Stimulated activated CD4-positive, alpha-beta T cell treated with anti-CD3 and anti-CD28 coated beads, Interleukin-1b, Interleukin-23, amount 100 ng/mL, for 1 hour (primary cell): Measurements from ENCODE around the gene BPIFB6.

ENCODE experiments used
- DNase-seq, 2 donors: peaks; one replicate each; pipeline ENCODE4 v3.0.0-alpha.2; 2020; ENCODE audit warnings: low read depth in 2 of 2

The BPIFB6 gene

GRCh38 chr20:33062105-33062824 lies 30.8 kb downstream of the BPIFB6 start:
- no peak for DNase-seq

GRCh38 chr20:33062825-33063149 lies 31.3 kb downstream of the BPIFB6 start:
- DNase-seq, result no peak

DNA sequence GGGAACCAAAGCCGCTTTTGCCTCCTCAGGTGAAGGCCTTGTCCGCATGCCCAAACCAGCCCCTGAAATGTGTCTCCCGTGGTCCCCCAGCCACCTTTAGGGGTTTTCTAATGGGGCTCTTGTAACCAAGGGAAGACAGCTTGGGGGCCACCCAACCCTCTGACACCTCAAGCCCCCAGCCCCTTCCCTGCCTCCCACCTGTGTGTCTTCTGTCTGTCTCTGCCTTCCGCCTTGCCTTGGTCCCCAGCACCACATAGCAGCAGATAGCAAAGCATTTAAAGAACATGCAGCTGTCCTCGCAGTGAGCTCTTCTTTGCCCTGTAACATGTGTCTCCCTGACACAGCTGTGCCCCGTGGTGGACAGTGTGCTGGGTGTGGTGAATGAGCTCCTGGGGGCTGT lies 31.8 kb downstream of the BPIFB6 start:
- no peak for DNase-seq

GRCh38 chr20:33064572-33065287 lies 33.3 kb downstream of the BPIFB6 start:
- DNase-seq, result no peak

DNA sequence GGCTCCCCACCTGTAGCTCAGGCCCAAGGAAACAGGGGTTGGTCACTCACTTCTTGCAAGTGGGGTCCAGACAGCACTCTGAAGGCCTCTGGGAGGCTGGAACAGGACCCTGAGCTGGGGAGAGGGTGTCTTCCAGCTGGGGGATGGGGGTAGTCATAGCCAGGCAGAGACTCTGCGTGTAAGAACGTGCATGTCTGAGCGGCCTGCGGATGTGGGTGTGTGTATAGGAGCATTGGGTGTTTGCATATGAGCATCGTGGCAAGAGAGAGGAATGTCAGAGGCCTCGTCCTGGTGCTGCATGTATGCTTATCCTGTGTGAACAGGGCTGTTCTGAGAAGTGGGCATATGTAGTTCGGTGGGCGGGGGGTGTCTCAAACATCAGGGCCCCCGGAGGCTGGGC lies 34.3 kb downstream of the BPIFB6 start:
- DNase-seq, result no peak

DNA sequence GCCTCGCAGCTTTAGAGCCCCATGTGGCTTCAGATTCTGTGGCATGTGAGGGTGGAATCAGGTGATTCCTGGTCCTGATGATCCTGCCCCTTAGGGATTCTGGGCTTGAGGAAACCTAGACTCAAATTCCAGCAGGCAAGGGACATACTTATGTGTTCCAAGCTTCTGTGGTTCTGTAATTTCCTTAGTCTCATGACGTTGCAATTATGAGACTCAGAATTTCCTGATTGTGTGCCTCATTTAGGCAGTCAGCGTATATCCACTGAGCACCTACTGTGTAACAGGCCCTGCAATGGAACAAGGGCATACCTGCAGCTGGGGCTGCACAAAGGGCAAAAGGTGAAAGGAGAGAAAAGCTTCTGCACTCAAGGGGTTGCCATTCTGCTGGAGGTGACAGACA lies 36.4 kb downstream of the BPIFB6 start:
- no peak for DNase-seq

DNA sequence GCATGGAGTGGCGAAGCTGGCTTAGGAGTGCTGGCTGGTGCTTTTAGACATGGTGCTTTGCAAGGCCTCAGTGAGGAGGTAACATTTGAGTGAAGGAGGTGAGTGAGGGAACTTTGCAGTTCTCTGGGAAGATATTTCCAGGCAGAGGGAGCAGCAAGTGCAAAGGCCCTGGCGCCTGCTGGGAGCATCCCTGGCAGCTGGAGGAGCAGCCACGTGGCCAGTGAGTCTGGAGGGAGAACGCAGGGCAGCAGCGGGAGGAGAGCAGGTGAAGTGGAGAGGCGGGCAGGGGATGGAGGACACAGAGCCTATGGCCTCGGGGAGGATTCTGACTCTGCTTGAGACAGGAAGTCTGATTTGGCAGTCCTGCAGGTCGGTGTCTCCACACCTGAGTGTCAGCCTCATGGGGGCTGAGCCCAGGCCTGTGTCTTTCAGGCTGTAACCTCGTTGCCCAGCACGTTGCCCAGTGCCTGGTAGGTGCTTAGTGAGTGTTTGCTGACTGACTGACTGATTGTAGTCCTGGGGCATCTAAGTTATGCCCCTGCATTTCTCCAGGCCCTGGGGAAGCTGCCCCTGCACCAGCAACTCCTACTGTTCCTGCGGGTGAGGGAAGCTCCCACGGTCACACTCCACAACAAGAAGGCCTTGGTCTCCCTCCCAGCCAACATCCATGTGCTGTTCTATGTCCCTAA lies 36.9 kb downstream of the BPIFB6 start:
- DNase-seq, result no peak

GRCh38 chr20:33069673-33070072 lies 38.2 kb downstream of the BPIFB6 start:
- no peak for DNase-seq

GRCh38 chr20:33070111-33071053 lies 38.9 kb downstream of the BPIFB6 start:
- DNase-seq, result no peak

- no peak for DNase-seq
Observed at GRCh38 chr20:33071198-33071597, 39.8 kb downstream of the BPIFB6 start.

DNA sequence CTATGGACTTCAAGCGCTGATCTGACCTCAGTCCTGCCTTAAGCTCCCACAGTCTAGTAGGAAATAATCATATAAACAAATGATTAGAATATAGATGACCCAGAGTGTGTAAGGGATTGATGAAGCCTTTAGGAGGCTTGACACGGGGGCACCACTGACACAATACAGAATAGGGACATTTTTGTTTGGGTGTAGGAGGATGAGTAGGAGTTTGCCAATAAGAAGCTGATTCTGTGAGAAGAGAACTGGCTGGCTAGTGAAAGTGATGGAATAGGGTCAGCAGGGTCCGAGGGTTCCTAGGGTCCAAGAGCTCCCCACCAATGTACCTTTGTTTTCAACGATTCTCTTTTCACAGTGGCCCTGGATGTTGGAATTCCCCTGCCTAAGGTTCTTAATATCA lies 40.9 kb downstream of the BPIFB6 start:
- no peak for DNase-seq

- no peak for DNase-seq
Observed at GRCh38 chr20:33072813-33073212, 41.4 kb downstream of the BPIFB6 start.

- no peak for DNase-seq
Observed at GRCh38 chr20:33074675-33075074, 43.2 kb downstream of the BPIFB6 start.

DNA sequence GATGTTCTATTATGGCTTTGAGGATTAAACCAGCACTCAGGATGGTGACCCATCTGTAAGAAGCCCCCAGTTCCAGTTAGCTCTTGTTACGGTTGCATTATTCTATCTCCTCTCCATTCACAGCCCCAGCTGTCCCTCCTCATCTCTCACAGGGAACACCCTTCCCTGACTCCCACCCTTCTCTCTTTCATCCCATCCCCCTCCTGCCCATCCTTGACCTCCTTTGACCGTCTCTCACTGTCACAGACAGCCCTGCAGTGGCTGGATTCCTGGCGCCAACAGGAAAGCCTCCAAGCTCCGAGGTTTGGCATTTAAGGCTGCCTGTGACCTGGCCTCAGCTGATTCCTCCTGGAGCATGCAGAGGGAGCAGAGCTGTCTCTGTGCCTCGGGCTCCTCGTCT lies 43.8 kb downstream of the BPIFB6 start:
- no peak for DNase-seq

GRCh38 chr20:33076662-33077372 lies 45.4 kb downstream of the BPIFB6 start:
- no peak for DNase-seq

DNA sequence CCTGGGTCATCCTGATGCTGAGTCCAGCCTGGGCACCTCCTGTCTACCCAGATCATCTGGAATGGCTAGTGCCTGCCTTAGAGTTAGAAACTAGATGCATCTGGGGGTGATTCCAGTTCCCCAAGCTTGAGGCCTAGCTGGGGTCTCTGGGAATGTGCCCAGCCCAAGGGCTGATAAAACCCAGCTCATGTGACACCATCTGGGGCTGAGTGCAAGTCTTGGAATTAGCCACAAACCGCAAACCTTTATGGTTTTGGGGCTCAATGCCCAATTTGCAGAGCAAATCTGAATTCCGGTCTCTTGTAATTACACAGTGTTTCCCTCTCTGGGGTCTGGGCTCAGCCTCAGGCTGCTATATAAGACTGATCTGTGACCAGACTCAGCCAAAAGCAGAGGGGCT lies 47.8 kb downstream of the BPIFB6 start, which contains the start of gene BPIFB4:
BPIFB4 (plus strand) TSS at position 385 of the 400 bp plus-strand sequence. CDS start 1,884 bp downstream, outside the sequence.
- no peak for DNase-seq

DNA sequence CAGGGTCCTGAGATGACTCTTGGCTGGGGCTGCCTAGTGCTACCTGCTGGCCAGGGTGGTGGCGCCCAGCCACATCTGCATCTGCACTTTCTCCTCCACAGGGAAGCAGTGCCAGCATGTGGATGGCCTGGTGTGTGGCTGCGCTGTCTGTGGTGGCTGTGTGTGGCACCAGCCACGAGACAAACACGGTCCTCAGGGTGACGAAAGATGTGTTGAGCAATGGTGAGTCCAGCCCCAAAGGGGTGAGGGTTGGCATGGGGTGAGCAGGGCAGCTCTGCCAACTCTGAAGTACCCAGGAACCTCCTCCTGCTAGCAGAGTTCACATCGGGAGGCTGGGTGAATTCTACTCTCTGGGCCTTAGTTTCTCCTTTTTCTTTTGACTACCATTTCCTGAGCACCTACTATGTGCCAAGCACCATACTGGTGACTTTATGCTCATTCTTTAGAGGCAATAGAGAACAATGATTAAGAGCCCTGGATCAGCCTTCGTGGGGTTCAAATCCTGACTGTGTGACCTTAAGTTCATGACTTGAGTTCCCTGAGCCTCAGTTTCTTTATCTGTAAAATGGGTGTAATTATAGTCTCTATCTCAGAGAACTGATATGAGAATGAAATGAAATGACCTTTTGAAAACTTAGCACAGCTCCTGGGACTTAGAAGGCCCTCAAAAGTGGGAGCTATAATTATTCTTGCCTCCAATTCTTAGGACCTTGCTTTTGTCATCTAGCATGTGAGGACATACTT lies 50.1 kb downstream of the BPIFB6 start:
- no peak for DNase-seq

DNA sequence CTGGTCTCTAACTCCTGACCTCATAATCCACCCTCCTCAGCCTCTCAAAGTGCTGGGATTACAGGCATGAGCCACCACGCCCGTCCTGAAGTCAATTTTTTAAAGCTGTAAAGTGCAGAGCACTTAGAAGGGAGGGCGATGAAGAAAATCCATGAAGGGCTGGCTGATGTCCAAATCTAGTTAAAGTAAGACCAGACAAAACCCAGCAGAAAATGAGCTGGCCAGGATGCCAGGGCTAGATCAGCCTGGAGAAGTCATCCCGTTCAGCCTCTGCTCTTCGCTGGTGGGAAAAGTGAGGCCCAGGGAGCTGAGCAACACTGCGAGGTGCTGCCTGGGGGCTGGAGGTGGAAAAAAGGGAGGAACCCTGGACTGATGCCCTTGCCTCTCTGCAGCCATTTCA lies 51.1 kb downstream of the BPIFB6 start:
- DNase-seq, result no peak

DNA sequence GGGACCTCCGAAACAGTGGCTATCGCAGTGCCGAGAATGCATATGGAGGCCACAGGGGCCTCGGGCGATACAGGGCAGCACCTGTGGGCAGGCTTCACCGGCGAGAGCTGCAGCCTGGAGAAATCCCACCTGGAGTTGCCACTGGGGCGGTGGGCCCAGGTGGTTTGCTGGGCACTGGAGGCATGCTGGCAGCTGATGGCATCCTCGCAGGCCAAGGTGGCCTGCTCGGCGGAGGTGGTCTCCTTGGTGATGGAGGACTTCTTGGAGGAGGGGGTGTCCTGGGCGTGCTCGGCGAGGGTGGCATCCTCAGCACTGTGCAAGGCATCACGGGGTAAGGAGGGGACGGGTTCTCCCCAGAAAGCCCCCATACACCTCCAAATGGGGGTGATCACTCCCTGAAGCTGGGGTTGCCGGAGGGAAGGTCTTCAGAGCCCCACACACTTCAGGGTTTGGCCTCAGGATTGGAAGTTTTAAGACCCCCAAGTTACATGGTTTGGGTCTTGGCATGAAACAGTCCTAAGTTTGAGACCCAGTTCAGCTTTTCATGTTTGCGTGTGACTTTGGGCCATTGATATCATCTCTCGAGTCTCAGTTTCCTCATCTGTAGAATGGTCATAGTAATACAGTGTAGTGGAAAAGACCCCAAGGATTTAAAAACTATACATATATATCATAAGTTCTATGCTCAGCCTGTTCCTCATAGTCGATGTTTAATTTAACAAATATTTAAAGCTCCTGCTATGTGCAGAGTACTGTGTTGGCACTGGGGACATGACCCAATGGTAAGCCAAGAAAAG lies 52.3 kb downstream of the BPIFB6 start:
- no peak for DNase-seq

DNA sequence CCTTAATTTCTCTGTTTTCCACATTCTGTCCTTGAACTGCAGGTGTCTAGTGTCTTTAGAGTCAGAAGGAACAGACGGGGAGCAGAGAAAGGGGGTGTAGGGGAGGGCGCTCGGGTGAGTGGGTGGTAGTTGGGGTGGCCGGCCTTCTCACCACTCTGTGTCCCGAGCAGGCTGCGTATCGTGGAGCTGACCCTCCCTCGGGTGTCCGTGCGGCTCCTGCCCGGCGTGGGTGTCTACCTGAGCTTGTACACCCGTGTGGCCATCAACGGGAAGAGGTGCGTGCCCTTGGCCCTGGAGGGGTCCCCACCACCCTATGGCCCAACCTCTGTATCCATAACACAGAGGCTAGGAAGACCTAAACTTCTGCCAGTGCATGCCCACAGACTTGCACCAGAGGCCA lies 53.3 kb downstream of the BPIFB6 start:
- DNase-seq, result no peak
